Measurements from ENCODE around the gene TTC31.

DNA sequence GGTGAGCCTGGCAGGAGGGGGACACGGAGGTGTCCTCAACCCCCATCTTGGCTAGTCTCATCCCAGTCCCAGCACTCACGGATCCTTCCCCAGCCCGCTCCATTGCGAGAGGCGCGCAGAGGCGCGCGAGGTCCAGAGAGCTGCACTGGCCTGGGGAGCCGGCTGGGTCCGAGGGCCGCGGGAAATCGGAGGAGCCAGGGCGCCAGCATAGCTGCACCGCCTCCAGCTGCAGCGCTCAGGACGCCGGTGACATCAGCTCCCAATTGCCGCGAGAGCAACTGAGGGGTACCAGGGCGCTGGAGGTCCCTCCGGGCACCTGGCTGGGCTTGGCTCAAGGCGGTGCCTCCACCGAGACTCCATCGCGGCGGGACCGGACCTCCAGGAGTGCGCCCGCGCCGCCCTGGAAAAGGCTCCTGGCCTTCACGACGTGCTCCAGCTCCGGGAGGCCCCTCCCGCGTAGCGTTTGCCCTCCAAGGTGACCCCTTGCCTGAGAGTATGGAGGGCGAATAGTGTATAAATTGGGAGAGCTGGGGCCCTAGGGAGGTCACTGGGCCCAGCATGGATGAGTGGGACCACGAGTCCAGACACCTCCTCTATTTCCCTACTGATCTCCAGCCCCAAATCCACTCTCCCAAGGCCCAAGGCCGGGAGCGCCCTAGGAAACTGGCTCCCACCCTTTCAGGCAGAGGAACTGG, 46.6 kb upstream of the TTC31 start:
- TF ChIP-seq, protein P1, sequence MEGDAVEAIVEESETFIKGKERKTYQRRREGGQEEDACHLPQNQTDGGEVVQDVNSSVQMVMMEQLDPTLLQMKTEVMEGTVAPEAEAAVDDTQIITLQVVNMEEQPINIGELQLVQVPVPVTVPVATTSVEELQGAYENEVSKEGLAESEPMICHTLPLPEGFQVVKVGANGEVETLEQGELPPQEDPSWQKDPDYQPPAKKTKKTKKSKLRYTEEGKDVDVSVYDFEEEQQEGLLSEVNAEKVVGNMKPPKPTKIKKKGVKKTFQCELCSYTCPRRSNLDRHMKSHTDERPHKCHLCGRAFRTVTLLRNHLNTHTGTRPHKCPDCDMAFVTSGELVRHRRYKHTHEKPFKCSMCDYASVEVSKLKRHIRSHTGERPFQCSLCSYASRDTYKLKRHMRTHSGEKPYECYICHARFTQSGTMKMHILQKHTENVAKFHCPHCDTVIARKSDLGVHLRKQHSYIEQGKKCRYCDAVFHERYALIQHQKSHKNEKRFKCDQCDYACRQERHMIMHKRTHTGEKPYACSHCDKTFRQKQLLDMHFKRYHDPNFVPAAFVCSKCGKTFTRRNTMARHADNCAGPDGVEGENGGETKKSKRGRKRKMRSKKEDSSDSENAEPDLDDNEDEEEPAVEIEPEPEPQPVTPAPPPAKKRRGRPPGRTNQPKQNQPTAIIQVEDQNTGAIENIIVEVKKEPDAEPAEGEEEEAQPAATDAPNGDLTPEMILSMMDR (conservative IDR thresholded peaks at IDR 0.05 in 1 of 2, IDR thresholded peaks at IDR 0.05 in 1 of 2; ENCODE audit: extremely low read depth in 1 of 2, insufficient read depth in 1 of 2, low read depth in 1 of 2, low read length in 2 of 2): no peak
- no peak for TF ChIP-seq EZH2 (IDR thresholded peaks at IDR 0.05; ENCODE audit: borderline replicate concordance, low read length)
